Panc1 (cell line): ENCODE results near the gene CLP1.

Experiments
- CTCF ChIP-seq: fragments of 450-650 bp; IDR thresholded peaks from 2 replicates; pipeline ENCODE4 v1.5.1; 2017; ENCODE audit warnings: mild to moderate bottlenecking
- POLR2AphosphoS5 ChIP-seq: IDR thresholded peaks from 2 replicates; pipeline ENCODE4 v1.6.1; 2012; ENCODE audit warnings: mild to moderate bottlenecking, low read depth, low read length, moderate library complexity

- no peak; the same call in 1 of the 2 replicates for TF ChIP-seq CTCF
- no peak for TF ChIP-seq POLR2AphosphoS5
Observed at GRCh38 chr11:57662893-57663292, 5.3 kb downstream of the CLP1 start.
